HepG2 (cell line): Measurements from ENCODE around the gene SPATA32. TPM values are rescaled to one million over a fixed set of nuclear protein-coding genes. Genes with fewer than 3 reads are reported as not detected.

Source experiments
- GABPA ChIP-seq, 2 experiments: IDR thresholded peaks; 2 replicates each; pipeline ENCODE4 v1.6.1; 2011 to 2016; ENCODE audit warnings: low read depth in 2 of 2, low read length in 1 of 2, missing biosample characterization in 1 of 2, missing genetic modification characterization in 1 of 2
- GPN1 ChIP-seq: sonication (generic); formaldehyde crosslinking; IDR thresholded peaks from 2 replicates; pipeline ENCODE4 v1.5.1; 2020; ENCODE audit warnings: missing genetic modification reagents, borderline replicate concordance
- HOXA7 ChIP-seq: sonication (generic); formaldehyde crosslinking; IDR thresholded peaks from 2 replicates; pipeline ENCODE4 v1.8.1; 2022; ENCODE audit warnings: mild to moderate bottlenecking, missing genetic modification reagents, moderate library complexity
- MBNL3 ChIP-seq: fragments of 250-450 bp; sonication (Bioruptor Pico); conservative IDR thresholded peaks from 2 replicates; pipeline ENCODE4 v1.8.0; 2022; ENCODE audit warnings: mild to moderate bottlenecking, inconsistent platforms
- MTF2 ChIP-seq: sonication (generic); formaldehyde crosslinking; IDR thresholded peaks from 2 replicates; pipeline ENCODE4 v1.5.0; 2020; ENCODE audit warnings: missing genetic modification reagents, borderline replicate concordance
- NR3C1 ChIP-seq: sonication (generic); formaldehyde crosslinking; IDR thresholded peaks from 2 replicates; pipeline ENCODE4 v1.4.0; 2020; ENCODE audit warnings: missing genetic modification reagents
- RNF219 ChIP-seq: sonication (generic); formaldehyde crosslinking; IDR thresholded peaks from 2 replicates; pipeline ENCODE4 v1.5.0; 2020; ENCODE audit warnings: mild to moderate bottlenecking, missing genetic modification reagents
- SP4 ChIP-seq: sonication (generic); formaldehyde crosslinking; IDR thresholded peaks from 2 replicates; pipeline ENCODE4 v1.8.1; 2023; ENCODE audit warnings: mild to moderate bottlenecking, missing genetic modification reagents
- SPEN ChIP-seq: sonication (generic); formaldehyde crosslinking; IDR thresholded peaks from 2 replicates; pipeline ENCODE4 v1.5.1; 2020; ENCODE audit warnings: low read depth, mild to moderate bottlenecking, missing genetic modification reagents
- TGIF2 ChIP-seq: IDR thresholded peaks from 2 replicates; pipeline ENCODE4 v1.6.1; 2016; ENCODE audit warnings: control low read depth, missing compliant biosample characterization
- TP53 ChIP-seq: sonication (generic); formaldehyde crosslinking; conservative IDR thresholded peaks from 2 replicates; pipeline ENCODE4 v1.4.0; 2020; ENCODE audit warnings: missing genetic modification reagents
- ZBTB43 ChIP-seq: sonication (generic); formaldehyde crosslinking; conservative IDR thresholded peaks from 2 replicates; pipeline ENCODE4 v1.4.0; 2020; ENCODE audit warnings: missing genetic modification reagents
- ZFP36L2 ChIP-seq: sonication (generic); formaldehyde crosslinking; IDR thresholded peaks from 2 replicates; pipeline ENCODE4 v1.4.0; 2020; ENCODE audit warnings: missing genetic modification reagents
- ZFYVE20 ChIP-seq: sonication (generic); formaldehyde crosslinking; IDR thresholded peaks from 2 replicates; pipeline ENCODE4 v1.8.0; 2023; ENCODE audit warnings: low read depth, mild to moderate bottlenecking, moderate library complexity, missing genetic modification reagents, borderline replicate concordance
- ZNF124 ChIP-seq: sonication (generic); formaldehyde crosslinking; IDR thresholded peaks from 2 replicates; pipeline ENCODE4 v1.4.0; 2020; ENCODE audit warnings: missing genetic modification reagents
- ZNF136 ChIP-seq: sonication (generic); formaldehyde crosslinking; IDR thresholded peaks from 2 replicates; pipeline ENCODE4 v1.8.1; 2022; ENCODE audit warnings: low read depth, mild to moderate bottlenecking, moderate library complexity, missing genetic modification reagents
- ZNF782 ChIP-seq: sonication (generic); formaldehyde crosslinking; IDR thresholded peaks from 2 replicates; pipeline ENCODE4 v1.4.0; 2020; ENCODE audit warnings: missing genetic modification reagents, mild to moderate bottlenecking, borderline replicate concordance
- ZSCAN30 ChIP-seq: sonication (generic); formaldehyde crosslinking; IDR thresholded peaks from 2 replicates; pipeline ENCODE4 v1.5.0; 2020; ENCODE audit warnings: mild to moderate bottlenecking, missing genetic modification reagents
- polyA plus RNA-seq, 8 experiments: library from polyadenylated mRNA; depleted of rRNA in 3 of 8; stranded (reverse) in 7 of 8; unstranded in 1 of 8; fragments of >200 nt; fragmentation: Illumina TruSeq in 4 of 8; extraction: Trizol in 4 of 8; gene quantifications; 2 replicates each; pipeline versions ENCODE4 v1.2.1 to v1.2.3, GENCODE V29; 2011 to 2016; ENCODE audit warnings: low read depth in 4 of 8, missing spikeins in 1 of 8, mixed read lengths in 1 of 8; ENCODE audit not compliant: insufficient read depth in 1 of 8
- total RNA-seq, 5 experiments: library from RNA; depleted of rRNA; stranded (reverse); fragments of >200 nt; fragmentation: Illumina TruSeq; extraction: Trizol; gene quantifications; 2 replicates each; pipeline ENCODE4 v1.2.3, GENCODE V29; 2016; ENCODE audit warnings: low read depth in 1 of 5
- TF ChIP-seq, protein P1 (sequence below): sonication (generic); formaldehyde crosslinking; IDR thresholded peaks from 2 replicates; pipeline ENCODE4 v1.4.0; 2020; ENCODE audit warnings: mild to moderate bottlenecking, missing genetic modification reagents, borderline replicate concordance
- TF ChIP-seq, protein P2 (sequence below): sonication (generic); formaldehyde crosslinking; IDR thresholded peaks from 2 replicates; pipeline ENCODE4 v1.8.0; 2023; ENCODE audit warnings: mild to moderate bottlenecking, missing genetic modification reagents
- TF ChIP-seq, protein P3 (sequence below): sonication (generic); formaldehyde crosslinking; IDR thresholded peaks from 2 replicates; pipeline ENCODE4 v1.8.1; 2023; ENCODE audit warnings: missing genetic modification reagents, mild to moderate bottlenecking, borderline replicate concordance
- TF ChIP-seq, protein P4 (sequence below): IDR thresholded peaks from 2 replicates; pipeline ENCODE4 v1.6.1; 2016

Gene SPATA32
- total and polyA plus RNA-seq, 2 of the 13 experiments (the other 11 are each of a cell fraction or from before 2014, with no cell fraction given) = not detected

DNA sequence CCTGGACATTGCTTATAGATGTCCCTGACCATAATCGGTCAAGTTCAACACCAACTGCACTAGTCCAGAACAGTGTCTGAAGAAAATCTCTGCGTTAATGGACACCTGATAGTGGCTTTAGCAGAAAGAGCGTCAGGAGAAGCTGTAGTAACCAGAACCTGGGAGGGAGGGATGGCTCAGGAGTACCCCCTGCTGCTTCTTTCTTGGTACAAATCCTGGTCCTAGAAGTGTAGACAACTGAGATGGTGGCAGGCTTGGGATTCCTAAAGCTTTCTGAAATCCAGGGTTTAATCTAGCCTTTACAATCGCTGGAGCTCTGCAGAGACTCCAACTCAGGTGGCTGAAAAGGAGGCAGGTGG is 49.5 kb upstream of the SPATA32 start (continued):
- TF ChIP-seq, protein P1, sequence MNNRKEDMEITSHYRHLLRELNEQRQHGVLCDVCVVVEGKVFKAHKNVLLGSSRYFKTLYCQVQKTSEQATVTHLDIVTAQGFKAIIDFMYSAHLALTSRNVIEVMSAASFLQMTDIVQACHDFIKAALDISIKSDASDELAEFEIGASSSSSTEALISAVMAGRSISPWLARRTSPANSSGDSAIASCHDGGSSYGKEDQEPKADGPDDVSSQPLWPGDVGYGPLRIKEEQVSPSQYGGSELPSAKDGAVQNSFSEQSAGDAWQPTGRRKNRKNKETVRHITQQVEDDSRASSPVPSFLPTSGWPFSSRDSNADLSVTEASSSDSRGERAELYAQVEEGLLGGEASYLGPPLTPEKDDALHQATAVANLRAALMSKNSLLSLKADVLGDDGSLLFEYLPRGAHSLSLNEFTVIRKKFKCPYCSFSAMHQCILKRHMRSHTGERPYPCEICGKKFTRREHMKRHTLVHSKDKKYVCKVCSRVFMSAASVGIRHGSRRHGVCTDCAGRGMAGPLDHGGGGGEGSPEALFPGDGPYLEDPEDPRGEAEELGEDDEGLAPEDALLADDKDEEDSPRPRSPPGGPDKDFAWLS = no peak
- TF ChIP-seq, protein P2, sequence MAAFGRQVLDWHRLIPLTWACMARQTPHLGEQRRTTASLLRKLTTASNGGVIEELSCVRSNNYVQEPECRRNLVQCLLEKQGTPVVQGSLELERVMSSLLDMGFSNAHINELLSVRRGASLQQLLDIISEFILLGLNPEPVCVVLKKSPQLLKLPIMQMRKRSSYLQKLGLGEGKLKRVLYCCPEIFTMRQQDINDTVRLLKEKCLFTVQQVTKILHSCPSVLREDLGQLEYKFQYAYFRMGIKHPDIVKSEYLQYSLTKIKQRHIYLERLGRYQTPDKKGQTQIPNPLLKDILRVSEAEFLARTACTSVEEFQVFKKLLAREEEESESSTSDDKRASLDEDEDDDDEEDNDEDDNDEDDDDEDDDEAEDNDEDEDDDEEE (CRISPR knock-in tag) = no peak
- 0 out of 2 replicates have a peak, but pooled peaks have one; percentile 31 for TF ChIP-seq MTF2
- no peak for TF ChIP-seq ZNF124 (CRISPR knock-in tag)
- no peak for TF ChIP-seq TGIF2 (CRISPR knock-in tag)
- TF ChIP-seq, protein P3, sequence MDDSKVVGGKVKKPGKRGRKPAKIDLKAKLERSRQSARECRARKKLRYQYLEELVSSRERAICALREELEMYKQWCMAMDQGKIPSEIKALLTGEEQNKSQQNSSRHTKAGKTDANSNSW = no peak
- TF ChIP-seq HOXA7 = no peak
- TF ChIP-seq ZSCAN30 (CRISPR knock-in tag) = no peak
- no peak for TF ChIP-seq RNF219 (CRISPR knock-in tag)
- TF ChIP-seq ZNF136 (CRISPR knock-in tag) = 0 out of 2 replicates have a peak, but pooled peaks have one; percentile 64
- no peak for TF ChIP-seq GABPA (IDR thresholded peaks at IDR 0.05; ENCODE audit: low read depth, low read length)
- no peak for TF ChIP-seq GABPA (CRISPR knock-in tag; IDR thresholded peaks at IDR 0.05; ENCODE audit: low read depth)
- no peak for TF ChIP-seq ZBTB43 (CRISPR knock-in tag)
- TF ChIP-seq ZNF782 = no peak
- TF ChIP-seq GPN1 (CRISPR knock-in tag) = no peak
- TF ChIP-seq TP53 (CRISPR knock-in tag) = no peak
- TF ChIP-seq MBNL3 = no peak
- TF ChIP-seq, protein P4, sequence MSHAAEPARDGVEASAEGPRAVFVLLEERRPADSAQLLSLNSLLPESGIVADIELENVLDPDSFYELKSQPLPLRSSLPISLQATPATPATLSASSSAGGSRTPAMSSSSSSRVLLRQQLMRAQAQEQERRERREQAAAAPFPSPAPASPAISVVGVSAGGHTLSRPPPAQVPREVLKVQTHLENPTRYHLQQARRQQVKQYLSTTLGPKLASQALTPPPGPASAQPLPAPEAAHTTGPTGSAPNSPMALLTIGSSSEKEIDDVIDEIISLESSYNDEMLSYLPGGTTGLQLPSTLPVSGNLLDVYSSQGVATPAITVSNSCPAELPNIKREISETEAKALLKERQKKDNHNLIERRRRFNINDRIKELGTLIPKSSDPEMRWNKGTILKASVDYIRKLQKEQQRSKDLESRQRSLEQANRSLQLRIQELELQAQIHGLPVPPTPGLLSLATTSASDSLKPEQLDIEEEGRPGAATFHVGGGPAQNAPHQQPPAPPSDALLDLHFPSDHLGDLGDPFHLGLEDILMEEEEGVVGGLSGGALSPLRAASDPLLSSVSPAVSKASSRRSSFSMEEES (CRISPR knock-in tag) = no peak
- 0 out of 2 replicates have a peak, but pooled peaks have one; percentile 15 for TF ChIP-seq SPEN
- no peak for TF ChIP-seq ZFP36L2 (CRISPR knock-in tag)
- TF ChIP-seq SP4 = no peak
- no peak for TF ChIP-seq NR3C1
- TF ChIP-seq ZFYVE20 (CRISPR knock-in tag) = no peak
